HG03432 (cell line): ENCODE measurements around the gene NUDT14.

Experiments used
- ATAC-seq: cut with Tn5 transposase; IDR thresholded peaks from one replicate; pipeline ENCODE4 v1.9.1; 2021; ENCODE audit warnings: mild to moderate bottlenecking, moderate library complexity; ENCODE audit not compliant: unreplicated experiment

NUDT14 gene

GRCh38 chr14:105161964-105162668, 19.0 kb downstream of the NUDT14 start:
- no peak for ATAC-seq

- ATAC-seq = no peak
These were observed 19.8 kb downstream of the NUDT14 start for GRCh38 chr14:105161309-105161708.

GRCh38 chr14:105160776-105161175, 20.3 kb downstream of the NUDT14 start:
- no peak for ATAC-seq

- ATAC-seq = no peak
These were observed 21.8 kb downstream of the NUDT14 start for GRCh38 chr14:105159344-105159743.

- no peak for ATAC-seq
These were observed 22.3 kb downstream of the NUDT14 start for GRCh38 chr14:105158794-105159193.

GRCh38 chr14:105157872-105158271, 23.2 kb downstream of the NUDT14 start:
- ATAC-seq = no peak

GRCh38 chr14:105156414-105157375, 24.4 kb downstream of the NUDT14 start:
- ATAC-seq = no peak

- no peak for ATAC-seq
These were observed 25.3 kb downstream of the NUDT14 start for GRCh38 chr14:105155681-105156413.

GRCh38 chr14:105155071-105155651, 26.0 kb downstream of the NUDT14 start:
- ATAC-seq = no peak

- no peak for ATAC-seq
These were observed 26.6 kb downstream of the NUDT14 start for GRCh38 chr14:105154476-105154871.

GRCh38 chr14:105153739-105154475, 27.2 kb downstream of the NUDT14 start:
- no peak for ATAC-seq

GRCh38 chr14:105153331-105153731, 27.8 kb downstream of the NUDT14 start:
- no peak for ATAC-seq

- ATAC-seq = no peak
These were observed 28.3 kb downstream of the NUDT14 start for GRCh38 chr14:105152794-105153241.

- no peak for ATAC-seq
These were observed 29.0 kb downstream of the NUDT14 start for GRCh38 chr14:105151838-105152793.

- no peak for ATAC-seq
These were observed 29.9 kb downstream of the NUDT14 start for GRCh38 chr14:105151084-105151837.

GRCh38 chr14:105150368-105151083, 30.6 kb downstream of the NUDT14 start:
- ATAC-seq = no peak

- no peak for ATAC-seq
These were observed 31.1 kb downstream of the NUDT14 start for GRCh38 chr14:105150026-105150367.
